HFF-Myc (cell line): ENCODE measurements around the gene GOLIM4.

ENCODE experiments used
- DNase-seq: peaks from one replicate; pipeline ENCODE4 v3.0.0-alpha.2; 2011; ENCODE audit warnings: low read depth; ENCODE audit errors: extremely low read depth
- H3K4me3 ChIP-seq: replicated peaks from 2 replicates; pipeline ENCODE4 v1.5.1; 2011; ENCODE audit warnings: low read depth, mild to moderate bottlenecking, control low read depth, low read length
- TF ChIP-seq, protein P1 (sequence below): IDR thresholded peaks from 2 replicates; pipeline ENCODE4 v1.5.1; 2012; ENCODE audit warnings: mild to moderate bottlenecking, low read depth, low read length, control low read depth; ENCODE audit errors: missing control alignments

Gene GOLIM4

DNA sequence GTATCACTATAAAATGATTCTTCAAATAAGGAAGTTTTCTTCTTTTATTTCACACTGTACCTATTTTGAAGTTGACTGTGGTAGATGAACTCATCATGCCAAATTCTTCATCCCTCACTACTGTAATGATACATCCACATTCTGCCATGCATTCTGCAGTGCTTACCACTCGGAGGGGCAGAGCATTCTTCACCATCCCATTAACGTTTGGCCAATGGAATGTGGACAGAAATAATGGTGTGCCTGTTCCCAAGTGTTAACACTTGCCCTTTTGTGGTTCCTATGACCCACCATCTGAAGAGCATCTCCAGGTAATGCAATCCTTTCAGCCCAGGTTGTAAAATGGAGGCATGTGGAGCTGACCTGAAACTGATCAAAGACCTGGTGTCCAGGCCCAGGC is 18.6 kb downstream of the GOLIM4 start:
- H3K4me3 ChIP-seq, result no peak overlapping the region
- no peak for DNase-seq
- TF ChIP-seq, protein P1, sequence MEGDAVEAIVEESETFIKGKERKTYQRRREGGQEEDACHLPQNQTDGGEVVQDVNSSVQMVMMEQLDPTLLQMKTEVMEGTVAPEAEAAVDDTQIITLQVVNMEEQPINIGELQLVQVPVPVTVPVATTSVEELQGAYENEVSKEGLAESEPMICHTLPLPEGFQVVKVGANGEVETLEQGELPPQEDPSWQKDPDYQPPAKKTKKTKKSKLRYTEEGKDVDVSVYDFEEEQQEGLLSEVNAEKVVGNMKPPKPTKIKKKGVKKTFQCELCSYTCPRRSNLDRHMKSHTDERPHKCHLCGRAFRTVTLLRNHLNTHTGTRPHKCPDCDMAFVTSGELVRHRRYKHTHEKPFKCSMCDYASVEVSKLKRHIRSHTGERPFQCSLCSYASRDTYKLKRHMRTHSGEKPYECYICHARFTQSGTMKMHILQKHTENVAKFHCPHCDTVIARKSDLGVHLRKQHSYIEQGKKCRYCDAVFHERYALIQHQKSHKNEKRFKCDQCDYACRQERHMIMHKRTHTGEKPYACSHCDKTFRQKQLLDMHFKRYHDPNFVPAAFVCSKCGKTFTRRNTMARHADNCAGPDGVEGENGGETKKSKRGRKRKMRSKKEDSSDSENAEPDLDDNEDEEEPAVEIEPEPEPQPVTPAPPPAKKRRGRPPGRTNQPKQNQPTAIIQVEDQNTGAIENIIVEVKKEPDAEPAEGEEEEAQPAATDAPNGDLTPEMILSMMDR, result no peak

DNA sequence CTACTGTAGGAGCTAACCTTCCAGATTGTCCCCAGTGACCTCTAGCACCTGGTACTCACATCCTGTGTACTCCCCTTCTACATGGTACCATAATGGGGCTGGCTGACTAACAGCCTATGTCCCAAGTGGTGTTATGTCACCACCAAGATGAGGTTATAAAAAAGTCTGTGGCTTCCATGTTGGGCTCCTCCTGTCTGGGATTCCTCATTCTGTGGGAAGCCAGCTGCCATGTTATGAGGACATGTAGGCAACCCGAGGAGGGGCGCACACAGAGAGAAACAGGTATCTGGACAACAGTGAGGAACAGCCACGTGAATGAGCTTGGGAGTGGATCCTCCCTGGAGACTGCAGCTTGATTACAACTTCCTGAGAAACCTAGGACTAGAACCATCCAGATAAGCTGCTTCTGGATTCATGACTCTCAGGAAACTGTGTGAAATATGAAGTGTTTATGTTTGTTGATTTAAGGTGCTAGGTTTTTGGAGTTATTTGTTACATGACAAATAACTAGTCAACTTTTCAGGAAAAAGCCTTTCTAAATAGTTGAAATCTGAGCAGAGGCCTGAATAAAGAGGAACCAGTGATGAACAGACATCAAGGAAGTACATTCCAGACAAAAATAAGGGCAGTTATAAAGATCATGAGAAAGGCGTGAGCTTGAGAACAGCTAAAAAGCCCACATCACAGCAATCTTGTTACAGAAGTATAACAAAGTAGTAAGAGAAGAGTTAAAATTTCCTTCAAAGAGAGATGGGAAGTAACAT is 21.7 kb downstream of the GOLIM4 start:
- no peak overlapping the region for H3K4me3 ChIP-seq
- no peak for DNase-seq
- TF ChIP-seq, protein P1, result no peak

DNA sequence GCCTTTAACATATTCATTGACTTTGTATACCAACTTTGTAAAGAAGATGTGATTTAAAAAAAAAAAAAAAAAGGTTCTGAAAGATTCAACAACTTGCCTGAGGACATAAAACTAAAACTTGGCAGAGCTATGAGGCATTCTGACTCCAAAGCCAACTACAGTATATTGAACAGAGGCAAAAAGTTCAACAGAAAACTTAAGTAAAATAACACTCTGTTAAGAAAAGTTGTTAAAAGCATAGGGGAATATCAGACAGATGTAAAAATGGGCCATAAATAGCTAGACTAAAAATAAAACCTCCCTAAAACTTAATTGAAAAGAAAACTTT is 23.4 kb downstream of the GOLIM4 start:
- no peak for DNase-seq

DNA sequence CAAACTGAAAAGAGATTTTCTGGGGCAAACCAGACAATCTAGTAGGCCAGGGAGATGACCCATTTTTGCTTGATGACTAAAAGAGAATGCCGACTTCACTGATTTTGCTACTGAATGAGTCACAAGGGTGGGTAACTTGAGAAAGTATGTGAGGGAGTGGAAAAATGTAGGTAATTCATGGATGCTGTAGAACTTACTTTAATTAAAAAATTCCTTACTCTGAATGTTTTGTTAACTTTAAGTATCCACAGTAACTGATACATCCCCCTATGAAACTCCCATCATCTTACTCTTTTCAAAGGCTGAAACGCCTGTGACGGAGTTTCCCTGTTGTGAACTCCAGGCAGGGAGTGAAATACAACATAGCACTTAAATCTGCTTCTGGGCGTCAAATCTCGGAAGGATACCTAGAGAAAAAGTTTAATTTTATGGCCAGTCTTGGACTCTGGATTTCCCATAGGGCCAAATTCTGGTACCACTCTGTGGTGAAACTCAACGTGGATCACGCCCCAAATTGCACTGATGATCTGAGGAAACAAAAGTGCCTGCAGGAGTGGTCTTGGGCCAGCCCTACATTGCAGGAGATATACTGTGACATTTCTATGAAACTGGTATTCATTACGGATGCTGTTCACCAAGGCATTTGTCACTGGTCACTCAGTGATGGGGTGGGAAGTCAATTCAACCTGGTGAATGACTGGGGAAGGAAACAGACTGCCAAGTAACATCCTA is 24.0 kb downstream of the GOLIM4 start:
- no peak overlapping the region for H3K4me3 ChIP-seq
- peak; percentile 67 for DNase-seq
- TF ChIP-seq, protein P1, result no peak

More for the DNA sequence above, 23.4 kb downstream of the GOLIM4 start:
- TF ChIP-seq, protein P1, result no peak
- no peak overlapping the region for H3K4me3 ChIP-seq

DNA sequence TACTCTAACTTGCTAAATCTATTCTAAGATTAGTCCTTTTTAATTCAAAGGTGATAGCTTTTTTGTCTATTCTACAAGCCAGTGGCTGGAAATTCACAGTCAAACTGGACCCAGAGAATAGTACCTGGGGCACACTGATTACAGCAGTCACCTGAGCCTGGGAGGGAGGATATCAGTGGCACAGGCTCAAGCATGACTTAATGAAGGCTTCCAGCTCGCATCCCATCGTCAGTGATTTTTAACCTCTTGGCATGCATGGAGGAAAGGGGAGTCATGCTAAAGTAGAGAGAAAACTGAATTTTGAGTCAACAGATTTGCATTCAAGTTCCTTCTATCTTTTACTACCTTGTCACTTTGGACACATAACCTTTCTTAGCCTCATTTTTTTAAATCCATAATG is 24.8 kb downstream of the GOLIM4 start:
- TF ChIP-seq, protein P1, result no peak
- DNase-seq, result no peak
- H3K4me3 ChIP-seq, result no peak overlapping the region

DNA sequence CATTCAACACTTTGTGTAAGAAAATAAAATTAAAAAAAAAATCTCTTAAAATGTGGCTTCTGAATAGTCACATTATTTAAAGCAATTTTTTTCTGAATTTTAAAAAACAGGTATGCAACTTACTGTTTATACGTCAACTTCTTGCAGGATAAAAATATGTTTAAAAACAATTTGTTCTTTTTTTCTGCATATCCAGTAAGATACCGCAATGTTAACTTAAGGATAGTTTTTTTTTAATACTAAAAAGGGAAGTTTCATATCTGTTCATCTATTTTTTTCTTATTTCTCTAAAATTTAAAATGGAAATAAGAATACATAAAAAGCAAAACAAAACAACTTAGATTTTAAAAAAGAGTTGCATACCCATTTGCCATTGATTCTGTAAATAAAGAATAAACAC is 27.4 kb downstream of the GOLIM4 start:
- no peak overlapping the region for H3K4me3 ChIP-seq
- TF ChIP-seq, protein P1, result no peak

DNA sequence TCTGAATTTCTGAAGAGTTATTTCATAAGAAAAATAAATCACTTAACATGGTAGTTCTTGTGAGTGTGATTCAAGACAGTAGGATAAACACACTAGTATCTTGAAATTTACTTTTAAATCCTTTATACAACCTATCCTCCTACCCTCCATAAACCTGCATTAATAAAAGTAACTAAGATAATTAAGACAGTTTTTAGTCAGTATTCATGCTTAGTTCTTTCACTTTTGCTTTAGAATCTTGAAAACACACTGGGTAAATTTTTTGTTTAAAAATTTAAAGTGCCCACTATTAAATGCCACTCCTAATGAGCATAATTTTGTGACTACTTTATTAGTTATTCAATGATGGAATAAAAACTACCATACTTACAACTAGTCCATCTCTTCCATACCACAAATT is 28.8 kb downstream of the GOLIM4 start:
- TF ChIP-seq, protein P1, result no peak
- no peak overlapping the region for H3K4me3 ChIP-seq
- DNase-seq, result no peak

More for the DNA sequence above, 27.4 kb downstream of the GOLIM4 start:
- DNase-seq, result no peak
